ENCODE results near the gene ICE2. TPM values are rescaled to one million over a fixed set of nuclear protein-coding genes. Genes with fewer than 3 reads are reported as not detected.

Gene ICE2
- total and polyA plus RNA-seq, 8 donors: 10.5 to 127 (median 31.5) TPM

- no peaks in the 10 kb centered on the region for H3K4me1 ChIP-seq
- TF ChIP-seq, protein P1, sequence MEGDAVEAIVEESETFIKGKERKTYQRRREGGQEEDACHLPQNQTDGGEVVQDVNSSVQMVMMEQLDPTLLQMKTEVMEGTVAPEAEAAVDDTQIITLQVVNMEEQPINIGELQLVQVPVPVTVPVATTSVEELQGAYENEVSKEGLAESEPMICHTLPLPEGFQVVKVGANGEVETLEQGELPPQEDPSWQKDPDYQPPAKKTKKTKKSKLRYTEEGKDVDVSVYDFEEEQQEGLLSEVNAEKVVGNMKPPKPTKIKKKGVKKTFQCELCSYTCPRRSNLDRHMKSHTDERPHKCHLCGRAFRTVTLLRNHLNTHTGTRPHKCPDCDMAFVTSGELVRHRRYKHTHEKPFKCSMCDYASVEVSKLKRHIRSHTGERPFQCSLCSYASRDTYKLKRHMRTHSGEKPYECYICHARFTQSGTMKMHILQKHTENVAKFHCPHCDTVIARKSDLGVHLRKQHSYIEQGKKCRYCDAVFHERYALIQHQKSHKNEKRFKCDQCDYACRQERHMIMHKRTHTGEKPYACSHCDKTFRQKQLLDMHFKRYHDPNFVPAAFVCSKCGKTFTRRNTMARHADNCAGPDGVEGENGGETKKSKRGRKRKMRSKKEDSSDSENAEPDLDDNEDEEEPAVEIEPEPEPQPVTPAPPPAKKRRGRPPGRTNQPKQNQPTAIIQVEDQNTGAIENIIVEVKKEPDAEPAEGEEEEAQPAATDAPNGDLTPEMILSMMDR (IDR thresholded peaks at IDR 0.05): no peak
- TF ChIP-seq POLR2A (IDR thresholded peaks at IDR 0.05) (no peak), POLR2AphosphoS5 (IDR thresholded peaks at IDR 0.05) (no peak), EP300 (IDR thresholded peaks at IDR 0.05) (no peak)
- H3K9me3 ChIP-seq: no peaks in the 10 kb centered on the region
- H3K27ac ChIP-seq: no peak overlapping the region
- intact Hi-C loops (cut with DNase I; ENCODE audit: low total_unique reads): no loop called here
- 91 to 98% (median 95%) methylated on average over 3 of the region's 3 CpGs for WGBS, 5 donors
- H3K36me3 ChIP-seq: peaks cover 4 to 69% (median 46%) of the 10 kb centered on the region in 4 donors
- H3K27me3 ChIP-seq: no peaks in the 10 kb centered on the region
- no peak for DNase-seq
- no peak overlapping the region for H3K4me3 ChIP-seq
Measured at GRCh38 chr15:60457985-60458384, 21.0 kb downstream of the ICE2 start.

DNA sequence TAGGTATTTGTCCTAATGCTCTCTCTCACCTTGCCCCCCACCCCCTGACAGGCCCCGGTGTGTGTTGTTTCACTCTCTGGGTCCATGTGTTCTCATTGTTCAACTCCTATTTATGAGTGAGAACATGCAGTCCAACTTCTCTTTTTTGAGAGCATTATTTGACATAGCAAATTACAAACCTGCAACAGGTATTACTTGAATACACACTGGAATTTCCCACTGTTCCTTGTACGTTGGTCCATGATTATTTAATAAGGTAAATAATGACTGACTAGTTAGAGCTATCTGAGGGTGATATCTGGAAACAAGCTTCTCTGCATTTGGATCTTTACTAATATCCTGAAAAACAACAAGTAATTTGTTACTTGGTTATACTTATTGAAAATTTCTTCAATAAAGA, 24.1 kb downstream of the ICE2 start:
- 30 to 62% (median 55%) methylated on average over 2 of the region's 2 CpGs for WGBS, 5 donors
- Histone ChIP-seq H3K4me3 (no peak overlapping the region), H3K36me3 (peaks cover 0 to 69% (median 58%) of the 10 kb centered on the region in 4 donors), H3K27me3 (no peaks in the 10 kb centered on the region), H3K27ac (no peak overlapping the region), H3K9me3 (no peaks in the 10 kb centered on the region), H3K4me1 (no peaks in the 10 kb centered on the region)
- no peak for TF ChIP-seq POLR2A (IDR thresholded peaks at IDR 0.05)
- no peak for DNase-seq
- intact Hi-C loops (cut with DNase I; ENCODE audit: low total_unique reads): no loop called here

GRCh38 chr15:60448668-60449360, 30.1 kb downstream of the ICE2 start:
- Histone ChIP-seq H3K27me3 (no peaks in the 10 kb centered on the region), H3K4me3 (no peak overlapping the region), H3K27ac (no peak overlapping the region), H3K4me1 (peaks cover 0 to 12% (median 0%) of the 10 kb centered on the region in 4 donors), H3K9me3 (no peaks in the 10 kb centered on the region), H3K36me3 (peaks cover 9 to 71% (median 69%) of the 10 kb centered on the region in 4 donors)
- intact Hi-C loops (cut with DNase I; ENCODE audit: low total_unique reads): loop anchor here (5.0 kb wide), 1 partner anchor 92 kb away; no protein-coding TSS in a partner anchor
- 23 to 42% (median 27%) methylated on average over 5 of the region's 5 CpGs for WGBS, 5 donors
- no peak for TF ChIP-seq EP300 (IDR thresholded peaks at IDR 0.05)
- TF ChIP-seq, protein P1 (IDR thresholded peaks at IDR 0.05): no peak
- no peak for TF ChIP-seq POLR2A (IDR thresholded peaks at IDR 0.05)
- TF ChIP-seq POLR2AphosphoS5 (IDR thresholded peaks at IDR 0.05): no peak
- no peak for DNase-seq

DNA sequence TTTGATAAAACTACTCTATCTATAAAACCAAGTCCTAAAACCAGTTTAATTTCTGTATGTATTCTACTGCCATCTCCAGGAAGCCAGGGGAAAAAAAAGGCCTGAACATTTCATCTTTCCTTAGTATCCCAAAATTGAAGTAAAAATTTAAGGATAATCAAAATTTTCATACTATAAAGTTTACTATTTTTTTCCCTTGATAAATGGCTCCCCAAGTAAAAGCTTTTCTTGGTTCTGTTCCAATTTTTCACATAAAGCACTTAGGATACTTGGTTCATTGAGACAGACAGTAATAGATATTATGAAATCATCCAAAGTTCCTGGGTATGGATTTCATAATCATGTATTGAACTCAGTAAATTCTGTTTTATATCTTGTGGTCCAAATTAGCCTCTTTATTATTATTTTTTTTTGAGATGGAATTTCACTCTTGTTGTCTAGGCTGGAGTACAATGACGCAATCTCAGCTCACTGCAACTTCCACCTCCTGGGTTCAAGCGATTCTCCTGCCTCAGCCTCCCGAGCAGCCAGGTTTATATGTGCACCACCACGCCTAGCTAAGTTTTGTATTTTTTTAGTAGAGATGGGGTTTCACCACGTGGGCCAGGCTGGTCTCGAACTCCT, 34.5 kb downstream of the ICE2 start:
- no peak overlapping the region for H3K27ac ChIP-seq
- DNase-seq: peak in 1 of 2 donors; percentile 33
- no peak overlapping the region for H3K4me3 ChIP-seq
- peaks cover 0 to 18% (median 0%) of the 10 kb centered on the region in 4 donors for H3K4me1 ChIP-seq
- H3K27me3 ChIP-seq: no peaks in the 10 kb centered on the region
- whole genome bisulfite sequencing, 5 donors: 83 to 90% (median 88%) methylated on average over 6 of the region's 6 CpGs
- intact Hi-C loops (cut with DNase I; ENCODE audit: low total_unique reads): no loop called here
- no peaks in the 10 kb centered on the region for H3K9me3 ChIP-seq
- H3K36me3 ChIP-seq: peaks cover 9 to 57% (median 44%) of the 10 kb centered on the region in 4 donors
- no peak for TF ChIP-seq POLR2A (IDR thresholded peaks at IDR 0.05)
- TF ChIP-seq, protein P1 (IDR thresholded peaks at IDR 0.05): peak in 4 of 7 experiments; percentile 6 to 56 (median 34)

- DNase-seq: no peak
- H3K27me3 ChIP-seq: no peaks in the 10 kb centered on the region
- no peak overlapping the region for H3K4me3 ChIP-seq
- H3K9me3 ChIP-seq: no peaks in the 10 kb centered on the region
- peaks cover under 1 to 52% (median 39%) of the 10 kb centered on the region in 4 donors for H3K36me3 ChIP-seq
- peaks cover 0 to 7% (median 0%) of the 10 kb centered on the region in 4 donors for H3K4me1 ChIP-seq
- no peak for TF ChIP-seq POLR2AphosphoS5 (IDR thresholded peaks at IDR 0.05)
- TF ChIP-seq, protein P1 (IDR thresholded peaks at IDR 0.05): no peak
- no peak for TF ChIP-seq POLR2A (IDR thresholded peaks at IDR 0.05)
- no peak for TF ChIP-seq EP300 (IDR thresholded peaks at IDR 0.05)
- no peak overlapping the region for H3K27ac ChIP-seq
- 73 to 80% (median 74%) methylated on average over 3 of the region's 3 CpGs for WGBS, 5 donors
- intact Hi-C loops (cut with DNase I; ENCODE audit: low total_unique reads): no loop called here
Measured at GRCh38 chr15:60442763-60443162, 36.2 kb downstream of the ICE2 start.

Data from stomach (tissue), 9 donors.